DMS 273 treated with DMSO at 0.1 percent for 48 hours (cell line): Measurements from ENCODE around the gene DTX1.
"Not testable (repeated sequence)": the region's sequence is repeated elsewhere in the genome, so short reads cannot be mapped to it uniquely, and the experiment has no call there.

Source experiments
- DNase-seq: peaks from one replicate; lab custom pipeline; 2025; lab: John Stamatoyannopoulos, UW

The DTX1 gene

DNA sequence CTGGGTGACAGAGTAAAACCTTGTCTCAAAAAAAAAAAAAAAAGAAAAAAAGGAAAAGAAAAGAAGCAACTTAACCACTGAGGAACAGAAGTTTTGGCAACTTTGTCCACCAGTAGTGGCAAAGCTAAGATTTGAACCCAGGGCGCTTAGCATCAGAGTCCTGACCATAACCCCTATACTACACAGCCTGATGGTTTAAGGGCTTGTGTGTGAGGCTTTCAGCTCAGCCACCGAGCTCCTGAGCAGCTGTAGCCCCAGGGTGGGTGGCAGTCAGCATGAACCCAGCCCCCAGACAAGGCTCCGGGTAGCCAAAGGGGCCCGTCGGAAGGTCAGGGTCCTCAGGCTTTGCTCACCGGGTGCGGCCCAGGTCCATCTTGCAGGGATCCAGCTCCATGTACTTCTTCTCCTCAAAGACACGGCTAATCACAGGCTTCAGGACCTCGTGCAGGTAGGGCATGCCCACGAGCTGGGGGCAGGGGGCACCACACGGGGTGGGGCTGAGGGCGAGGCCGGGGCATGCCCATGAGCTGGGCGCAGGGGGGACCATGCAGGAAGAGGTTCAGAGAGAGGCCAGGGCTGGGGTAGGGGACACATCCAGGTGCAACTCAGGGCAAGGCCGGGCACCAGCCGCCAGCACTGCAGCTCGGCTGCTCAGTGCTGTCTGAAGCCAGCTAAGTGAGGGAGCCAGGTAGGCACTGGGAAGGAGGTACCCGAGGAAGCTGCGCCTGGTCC lies 58.1 kb downstream of the DTX1 start:
- DNase-seq, result no peak

GRCh38 chr12:113115455-113116126 lies 59.1 kb downstream of the DTX1 start:
- DNase-seq, result no peak

- DNase-seq, result no peak
Measured at GRCh38 chr12:113116875-113117274, 60.3 kb downstream of the DTX1 start.

DNA sequence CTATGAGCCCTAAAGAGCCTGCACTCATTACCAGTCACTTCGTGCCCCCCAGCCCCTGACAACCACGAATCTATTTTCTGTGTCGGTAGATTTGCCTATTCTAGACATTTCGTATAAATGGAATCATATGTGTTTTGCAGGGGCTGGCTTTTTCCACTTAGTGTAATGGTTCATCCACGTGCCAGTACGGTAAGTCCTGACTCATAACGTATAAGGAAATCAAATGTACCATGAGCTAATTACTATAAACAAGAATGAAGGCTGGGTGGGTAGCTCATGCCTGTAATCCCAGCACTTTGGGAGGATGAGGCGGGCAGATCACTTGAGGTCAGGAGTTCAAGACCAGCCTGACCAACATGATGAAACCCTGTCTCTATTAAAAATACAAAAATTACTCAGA lies 61.2 kb downstream of the DTX1 start:
- DNase-seq, result not testable (repeated sequence)

DNA sequence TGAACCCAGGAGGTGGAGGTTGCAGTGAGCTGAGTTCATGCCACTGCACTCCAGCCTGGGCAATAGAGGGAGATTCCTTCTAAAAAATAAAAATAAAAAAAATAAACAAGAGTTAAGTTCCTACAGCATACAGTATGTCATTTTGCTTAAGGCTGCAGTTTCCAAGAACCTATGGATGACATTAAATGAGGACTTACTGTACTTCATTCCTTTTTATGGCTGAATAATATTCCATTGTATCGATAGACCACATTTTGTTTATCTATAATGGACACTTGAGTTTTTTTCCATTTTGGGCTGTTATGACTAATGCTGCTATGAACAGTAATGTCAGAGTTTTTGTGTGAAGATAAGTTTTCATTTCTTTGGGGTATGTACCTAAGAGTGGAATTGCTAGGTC lies 61.6 kb downstream of the DTX1 start:
- no peak for DNase-seq

- DNase-seq, result no peak
Measured at GRCh38 chr12:113119980-113120669, 63.6 kb downstream of the DTX1 start.

DNA sequence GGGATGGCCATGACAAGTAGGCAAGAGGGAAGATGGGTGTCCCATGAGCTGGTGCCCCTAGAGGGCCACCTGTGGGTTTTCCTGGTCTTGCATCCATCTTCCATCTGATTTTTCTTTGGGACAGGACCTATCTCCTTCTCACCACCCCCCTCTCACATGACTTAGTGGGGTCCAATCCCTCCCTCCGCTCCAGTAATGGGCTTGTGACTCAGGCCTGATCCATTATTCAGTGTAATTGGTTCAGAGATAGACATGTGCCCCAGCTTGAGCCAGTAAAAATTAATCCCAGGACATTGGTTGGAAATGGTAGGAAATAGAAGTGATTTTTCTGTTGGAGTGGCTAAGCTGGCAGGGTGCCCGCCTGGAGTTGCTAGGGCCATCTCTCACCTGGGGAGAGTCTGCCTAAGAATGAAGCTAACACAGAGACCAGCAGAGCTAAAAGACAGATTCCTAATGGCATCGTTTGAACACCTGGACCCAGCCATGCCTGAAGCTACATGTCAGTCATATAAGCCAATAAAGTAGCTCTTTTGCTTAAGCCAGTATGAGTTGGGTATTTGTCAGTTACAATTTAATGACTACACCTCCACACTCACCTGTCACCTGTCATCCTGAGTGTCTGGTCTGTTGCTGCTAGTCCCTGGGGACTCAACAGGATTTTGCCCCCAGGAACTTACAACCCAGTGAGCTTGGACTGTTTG lies 64.3 kb downstream of the DTX1 start:
- no peak for DNase-seq

DNA sequence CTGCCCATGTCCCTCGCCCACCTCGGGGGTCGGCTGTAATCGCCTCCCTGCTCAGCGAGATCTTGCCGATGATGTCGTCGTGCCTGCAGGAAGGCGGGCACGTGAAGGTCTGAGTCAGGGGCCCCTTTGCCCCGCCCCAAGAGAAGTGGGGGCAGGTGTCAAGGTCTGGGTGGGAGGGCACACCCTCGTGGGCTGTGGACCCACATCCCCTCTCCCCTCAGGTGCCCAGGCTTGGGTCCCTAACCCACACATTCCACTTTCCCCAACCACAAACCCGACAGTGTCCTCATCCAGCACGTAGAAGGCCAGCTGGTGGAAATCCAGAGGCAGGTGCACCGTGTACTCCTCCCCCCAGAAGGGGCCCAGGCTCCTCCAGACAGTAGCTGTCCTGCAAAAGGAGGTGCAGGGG lies 71.3 kb downstream of the DTX1 start:
- DNase-seq, result no peak

DNA sequence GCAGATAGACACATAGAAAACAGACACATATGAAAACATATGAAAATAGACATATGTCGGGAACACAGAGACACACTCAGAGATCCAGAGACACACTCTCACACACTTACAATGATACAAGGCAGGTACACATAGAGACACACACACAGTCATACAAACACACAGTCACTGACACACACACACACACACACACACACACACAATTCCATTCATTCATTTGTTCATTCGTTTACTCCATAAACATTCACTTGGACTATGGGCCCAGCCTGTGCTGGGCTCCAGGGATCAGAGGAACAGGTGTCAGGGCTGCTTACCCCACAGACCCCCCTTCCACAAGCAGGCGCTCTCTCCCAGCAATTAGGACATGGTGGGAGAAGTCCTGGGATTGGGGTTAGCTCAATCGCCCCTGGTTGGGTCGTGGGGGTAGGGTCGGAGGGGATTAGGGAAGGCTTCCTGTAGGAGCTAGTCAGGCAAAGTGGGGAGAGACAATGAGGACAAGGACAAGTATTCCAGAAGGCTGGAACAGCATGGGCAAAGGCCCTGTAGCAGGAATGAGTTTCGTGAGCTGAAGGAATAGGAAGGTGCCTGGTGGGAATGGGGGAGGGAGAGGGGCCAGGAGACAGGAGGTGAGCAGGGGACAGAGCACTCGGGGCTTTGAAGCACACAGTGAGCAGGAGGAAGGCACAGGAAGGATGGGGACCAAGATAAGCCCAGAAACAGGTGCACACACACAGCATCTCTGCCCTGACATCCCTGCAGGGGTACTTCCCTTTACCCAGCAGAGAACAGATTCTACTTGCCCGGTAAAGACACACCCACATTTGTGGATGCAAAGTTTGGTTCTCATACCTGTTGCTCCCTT lies 72.5 kb downstream of the DTX1 start:
- no peak for DNase-seq

GRCh38 chr12:113129664-113130456 lies 73.3 kb downstream of the DTX1 start:
- no peak for DNase-seq

DNA sequence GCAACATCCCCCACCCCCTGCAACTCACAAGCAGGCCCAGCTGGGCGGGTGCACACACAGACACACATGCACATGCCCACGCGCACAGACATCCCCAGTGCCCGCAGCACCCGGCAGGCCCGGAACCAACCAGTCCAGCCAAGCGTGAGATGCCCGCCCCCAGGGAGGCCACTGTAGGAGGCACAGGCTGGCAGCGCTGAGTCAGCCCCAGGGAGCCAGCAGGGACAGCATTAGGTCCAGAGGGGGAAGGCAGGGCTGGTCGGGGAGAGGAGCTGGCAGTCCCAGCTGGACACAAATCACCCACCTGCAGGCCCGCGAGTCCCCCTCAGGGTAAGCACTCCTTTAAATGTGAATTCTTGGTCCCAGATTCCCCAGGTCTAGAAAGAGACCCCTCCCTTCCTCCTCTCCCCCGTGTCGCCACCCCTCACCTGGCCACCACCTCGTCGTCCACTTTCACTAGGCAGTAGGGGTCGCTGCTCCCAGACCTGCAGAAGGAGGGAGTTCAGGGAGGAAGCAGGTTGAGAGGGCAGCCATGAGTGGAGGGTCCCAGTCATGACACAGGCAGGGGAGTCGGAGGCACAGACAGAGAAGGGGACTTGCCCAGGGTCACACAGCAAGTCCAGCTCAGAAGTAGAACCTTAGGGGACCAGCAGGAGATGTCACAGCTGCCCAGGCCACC lies 74.1 kb downstream of the DTX1 start:
- no peak for DNase-seq

DNA sequence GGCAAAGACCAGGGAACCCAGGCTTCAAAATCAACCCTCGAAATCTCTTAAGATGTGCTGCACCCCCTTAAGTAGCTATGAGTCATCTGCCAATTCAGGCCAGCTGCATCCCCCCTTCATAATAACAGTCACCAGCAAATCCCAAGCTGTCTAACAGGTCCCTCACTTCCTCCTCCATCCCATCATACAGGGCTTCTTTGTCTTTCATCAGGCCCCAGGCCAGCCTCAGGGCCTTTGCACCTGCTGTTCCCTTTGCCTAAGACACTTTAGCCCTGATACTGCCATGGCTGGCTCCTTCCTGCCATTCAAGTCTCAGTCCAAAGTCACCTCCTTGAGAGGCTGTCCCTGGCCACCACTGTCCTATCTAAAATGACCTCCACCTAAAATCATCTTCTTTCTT lies 75.0 kb downstream of the DTX1 start:
- DNase-seq, result no peak

DNA sequence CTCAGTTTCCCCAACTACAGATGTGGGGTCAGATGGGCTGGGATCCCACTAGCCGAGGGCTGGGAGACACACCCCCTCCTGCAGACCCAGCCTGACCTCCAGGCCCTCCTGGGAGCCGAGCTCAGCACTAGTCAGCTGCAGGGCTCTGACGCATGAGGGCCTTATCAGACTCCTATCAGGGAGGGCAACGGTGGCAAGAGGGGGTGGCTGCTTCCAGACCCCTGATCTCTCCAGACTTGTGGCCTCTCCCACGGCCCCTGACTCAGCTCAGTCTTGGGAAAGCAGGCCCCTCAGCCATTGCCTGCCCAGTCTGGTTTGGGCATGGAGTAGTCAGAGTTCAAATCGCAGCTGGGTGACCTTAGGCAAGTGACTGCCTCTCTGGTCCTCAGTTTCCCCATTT lies 76.5 kb downstream of the DTX1 start:
- no peak for DNase-seq

DNA sequence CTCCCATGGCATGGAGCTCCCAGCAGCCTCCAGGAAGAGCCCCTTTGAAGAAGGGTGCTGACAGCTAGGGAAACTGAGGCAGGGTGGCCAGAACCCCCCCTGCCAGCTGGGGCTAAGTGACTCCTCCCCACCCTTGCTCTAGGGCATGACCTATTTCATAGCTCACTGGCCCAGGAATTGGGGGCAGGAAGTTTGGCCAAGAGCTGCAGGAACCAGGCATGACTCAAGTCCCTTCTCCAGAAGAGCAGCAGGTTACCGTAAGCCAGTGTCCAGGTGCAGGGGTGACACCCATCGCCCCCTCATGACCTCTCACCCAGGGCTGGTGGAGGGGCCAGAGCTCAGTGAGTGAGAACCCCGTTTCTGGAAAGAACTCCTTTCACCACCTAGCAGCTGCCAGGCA lies 77.1 kb downstream of the DTX1 start:
- no peak for DNase-seq

DNA sequence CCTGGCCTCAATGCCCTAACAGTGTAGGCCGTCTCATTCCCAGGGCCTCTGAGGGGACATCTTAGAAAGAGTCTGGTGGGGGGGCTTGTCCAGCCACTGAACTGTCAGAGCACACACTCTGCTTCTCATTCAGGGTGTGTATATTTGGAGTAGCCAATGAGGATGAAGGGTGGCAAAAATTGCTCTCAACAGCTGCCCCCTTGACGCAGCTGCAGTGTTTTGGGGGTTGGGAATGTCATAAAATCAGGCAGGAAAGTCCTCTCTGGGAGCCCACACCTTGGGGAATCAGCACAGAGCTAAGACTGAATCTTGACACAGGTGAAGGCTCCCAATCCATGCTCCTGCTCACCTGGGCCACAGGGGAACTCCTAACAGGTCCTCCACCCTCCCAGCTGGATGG lies 77.5 kb downstream of the DTX1 start:
- no peak for DNase-seq

- DNase-seq, result no peak
Measured at GRCh38 chr12:113134521-113134951, 78.0 kb downstream of the DTX1 start.

DNA sequence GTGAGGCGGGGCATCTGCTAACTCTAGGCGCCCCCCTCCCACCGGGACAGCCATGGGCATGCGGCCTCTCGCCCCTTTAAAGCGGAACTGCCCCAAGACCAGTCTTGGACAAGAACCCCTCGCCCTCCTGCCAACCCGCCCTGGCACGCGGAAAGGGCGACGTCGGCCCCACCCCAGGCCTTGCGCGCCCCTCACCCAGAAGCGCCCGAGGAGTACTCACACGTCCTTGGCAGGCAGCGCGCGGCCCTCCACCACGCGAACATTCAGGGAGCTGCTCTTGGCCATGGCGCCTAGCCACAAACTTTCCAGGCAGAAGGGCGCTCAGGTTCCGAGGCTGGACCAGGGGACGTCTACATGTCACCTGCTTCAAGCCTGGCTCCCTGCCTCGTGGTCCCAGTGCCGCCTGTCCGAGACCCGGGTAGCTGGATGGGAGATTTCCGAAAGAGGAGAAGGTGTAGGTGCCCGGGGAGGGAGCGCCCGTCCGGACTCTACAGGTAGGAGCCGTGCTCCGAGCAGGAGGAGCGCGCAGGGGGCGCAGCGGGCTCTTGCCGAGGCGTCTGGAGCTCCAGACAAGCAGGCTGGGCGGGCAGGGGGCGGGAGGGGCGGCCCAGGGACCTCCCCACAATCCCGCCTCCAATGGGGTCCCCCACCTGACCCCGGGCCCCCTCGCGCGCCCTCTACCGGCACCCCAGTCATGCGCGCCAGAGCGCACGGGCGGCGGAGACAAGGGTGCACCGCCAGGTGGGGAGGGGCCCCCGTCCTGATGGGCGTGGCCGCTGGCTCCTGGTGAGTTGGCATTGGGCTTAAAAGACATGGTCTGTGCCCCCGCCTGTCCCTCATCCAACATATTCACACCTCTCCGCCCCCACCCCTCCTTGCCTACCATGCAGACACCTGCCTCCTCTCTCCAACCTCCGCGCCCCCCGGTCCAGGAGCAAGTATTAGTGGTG lies 78.9 kb downstream of the DTX1 start, which contains the start of gene RASAL1:
TSS of gene RASAL1 (minus strand) at position 584 of the 950 bp plus-strand sequence. CDS start at position 285, 299 bp downstream.
- DNase-seq, result peak; percentile 27

DNA sequence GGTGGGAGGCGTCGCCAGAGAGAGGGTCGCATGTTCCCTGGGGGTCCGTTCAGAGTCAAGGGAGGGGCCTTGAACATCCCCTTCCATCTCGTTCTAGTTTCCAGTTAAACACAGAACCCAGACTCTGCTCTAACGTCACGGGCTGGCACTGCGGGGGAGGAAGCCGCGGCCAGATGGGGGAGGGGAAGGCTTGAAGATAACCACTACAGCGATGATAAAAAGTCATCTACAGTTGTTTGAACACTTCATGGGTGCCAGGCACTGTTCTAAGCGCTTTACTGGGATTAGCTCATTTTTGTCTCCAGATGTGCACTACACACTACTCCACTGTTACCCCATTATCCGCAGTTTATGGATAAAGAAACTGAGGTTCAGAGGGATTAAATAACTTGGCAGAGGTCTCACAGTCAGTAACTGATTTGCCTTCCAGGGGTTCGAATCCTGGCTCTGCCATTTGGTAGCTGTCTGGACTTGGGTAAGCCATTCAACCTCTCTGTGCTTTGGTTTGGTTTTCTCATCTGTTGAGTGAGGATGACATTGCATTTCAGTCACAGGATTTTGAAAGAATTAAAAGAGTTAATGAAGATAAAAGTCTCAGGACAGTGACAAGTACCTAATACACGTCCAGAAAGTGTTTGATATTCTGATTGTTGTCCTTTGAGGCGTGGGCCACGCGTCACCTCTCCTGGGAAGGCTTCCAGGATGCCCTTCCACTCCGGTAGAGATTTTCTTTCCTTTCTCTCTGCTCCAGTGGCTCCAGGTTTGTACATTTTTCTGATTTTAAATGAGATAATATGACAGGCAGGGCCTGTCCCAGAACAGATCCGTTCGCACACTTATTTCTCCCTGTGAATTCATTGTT lies 79.8 kb downstream of the DTX1 start:
- DNase-seq, result no peak
